ENCODE results near the gene TLR7.

DNA sequence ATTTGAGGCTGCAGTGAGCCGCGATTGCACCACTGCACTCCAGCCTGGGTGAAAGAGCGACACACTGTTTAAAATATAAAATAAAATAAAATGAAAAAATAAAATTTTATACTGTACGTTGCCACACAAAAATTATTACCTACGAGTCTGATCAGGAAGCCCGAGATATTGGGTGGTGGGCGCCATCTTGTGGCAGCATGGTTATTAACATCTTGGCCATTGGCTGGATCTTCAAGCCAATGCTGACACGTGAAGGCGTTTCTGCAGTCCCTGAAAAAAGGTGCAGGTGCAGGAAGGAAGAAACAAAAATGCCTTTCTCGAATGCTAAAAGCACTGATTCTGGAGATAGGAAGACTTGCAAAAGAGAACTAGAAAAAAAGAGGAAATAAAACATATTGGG lies 34.6 kb downstream of the TLR7 start:
- TF ChIP-seq CTCF (IDR thresholded peaks at IDR 0.05) (peak; percentile 78), SIN3A (IDR thresholded peaks at IDR 0.05; ENCODE audit: borderline replicate concordance, insufficient read depth, low read depth, low read length) (no peak), POLR2AphosphoS5 (IDR thresholded peaks at IDR 0.05; ENCODE audit: low read depth, low read length) (no peak), TCF7L2 (IDR thresholded peaks at IDR 0.05; ENCODE audit: low read depth, low read length) (no peak)
- TF ChIP-seq, protein P1, sequence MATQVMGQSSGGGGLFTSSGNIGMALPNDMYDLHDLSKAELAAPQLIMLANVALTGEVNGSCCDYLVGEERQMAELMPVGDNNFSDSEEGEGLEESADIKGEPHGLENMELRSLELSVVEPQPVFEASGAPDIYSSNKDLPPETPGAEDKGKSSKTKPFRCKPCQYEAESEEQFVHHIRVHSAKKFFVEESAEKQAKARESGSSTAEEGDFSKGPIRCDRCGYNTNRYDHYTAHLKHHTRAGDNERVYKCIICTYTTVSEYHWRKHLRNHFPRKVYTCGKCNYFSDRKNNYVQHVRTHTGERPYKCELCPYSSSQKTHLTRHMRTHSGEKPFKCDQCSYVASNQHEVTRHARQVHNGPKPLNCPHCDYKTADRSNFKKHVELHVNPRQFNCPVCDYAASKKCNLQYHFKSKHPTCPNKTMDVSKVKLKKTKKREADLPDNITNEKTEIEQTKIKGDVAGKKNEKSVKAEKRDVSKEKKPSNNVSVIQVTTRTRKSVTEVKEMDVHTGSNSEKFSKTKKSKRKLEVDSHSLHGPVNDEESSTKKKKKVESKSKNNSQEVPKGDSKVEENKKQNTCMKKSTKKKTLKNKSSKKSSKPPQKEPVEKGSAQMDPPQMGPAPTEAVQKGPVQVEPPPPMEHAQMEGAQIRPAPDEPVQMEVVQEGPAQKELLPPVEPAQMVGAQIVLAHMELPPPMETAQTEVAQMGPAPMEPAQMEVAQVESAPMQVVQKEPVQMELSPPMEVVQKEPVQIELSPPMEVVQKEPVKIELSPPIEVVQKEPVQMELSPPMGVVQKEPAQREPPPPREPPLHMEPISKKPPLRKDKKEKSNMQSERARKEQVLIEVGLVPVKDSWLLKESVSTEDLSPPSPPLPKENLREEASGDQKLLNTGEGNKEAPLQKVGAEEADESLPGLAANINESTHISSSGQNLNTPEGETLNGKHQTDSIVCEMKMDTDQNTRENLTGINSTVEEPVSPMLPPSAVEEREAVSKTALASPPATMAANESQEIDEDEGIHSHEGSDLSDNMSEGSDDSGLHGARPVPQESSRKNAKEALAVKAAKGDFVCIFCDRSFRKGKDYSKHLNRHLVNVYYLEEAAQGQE (IDR thresholded peaks at IDR 0.05; ENCODE audit: insufficient read depth in 1 of 2, low read depth in 2 of 2, low read length in 1 of 2): no peak
